Measurements from ENCODE around the gene DNAJB8. TPM values are rescaled to one million over a fixed set of nuclear protein-coding genes. Genes with fewer than 3 reads are reported as not detected.

Gene DNAJB8
- polyA plus RNA-seq, 1 experiment: not detected

GRCh38 chr3:128491941-128492670, 25.4 kb upstream of the DNAJB8 start:
- TF ChIP-seq CTCF (IDR thresholded peaks at IDR 0.05; ENCODE audit: insufficient read depth, low read depth, low read length): no peak
- no peak for DNase-seq (ENCODE audit: low read depth)
- Histone ChIP-seq H3K36me3 (ENCODE audit: control insufficient read depth, insufficient read depth, low read length) (no peaks in the 10 kb centered on the region; the same call in none of the 2 replicates), H3K4me3 (ENCODE audit: low read depth, low read length) (peak overlapping the region; percentile 91), H3K27me3 (ENCODE audit: control insufficient read depth, insufficient read depth, low read length) (no peaks in the 10 kb centered on the region; the same call in 1 of the 2 replicates)
- ChIA-PET POLR2A (interaction anchor here (1.1 kb wide), 1 partner anchor 9 kb away, joined by 3 read pairs; no protein-coding TSS in a partner anchor), CTCF (interaction anchor here (1.1 to 1.3 kb wide), 2 partner anchors 10 to 66 kb away, joined by 3 read pairs; no protein-coding TSS in a partner anchor)

- TF ChIP-seq CTCF (IDR thresholded peaks at IDR 0.05; ENCODE audit: insufficient read depth, low read depth, low read length): no peak
- Histone ChIP-seq H3K27me3 (ENCODE audit: control insufficient read depth, insufficient read depth, low read length) (no peaks in the 10 kb centered on the region; the same call in 1 of the 2 replicates), H3K36me3 (ENCODE audit: control insufficient read depth, insufficient read depth, low read length) (no peaks in the 10 kb centered on the region; the same call in none of the 2 replicates), H3K4me3 (ENCODE audit: low read depth, low read length) (peak overlapping the region; percentile 91)
- DNase-seq (ENCODE audit: low read depth): no peak
- ChIA-PET CTCF (interaction anchor here (1.3 kb wide), 1 partner anchor 9 kb away, joined by 3 read pairs; no protein-coding TSS in a partner anchor), POLR2A (no interaction called here)
These were observed 24.9 kb upstream of the DNAJB8 start for GRCh38 chr3:128491691-128491940.

GRCh38 chr3:128490915-128491690, 24.4 kb upstream of the DNAJB8 start:
- no peak for DNase-seq (ENCODE audit: low read depth)
- CTCF ChIA-PET: interaction anchor here (1.0 to 2.0 kb wide), 3 partner anchors 9 to 117 kb away, joined by 3 to 10 read pairs (median 3); no protein-coding TSS in a partner anchor
- no peak for TF ChIP-seq CTCF (IDR thresholded peaks at IDR 0.05; ENCODE audit: insufficient read depth, low read depth, low read length)
- POLR2A ChIA-PET: no interaction called here
- peaks cover 2% of the 10 kb centered on the region for H3K36me3 ChIP-seq (ENCODE audit: control insufficient read depth, insufficient read depth, low read length)
- H3K27me3 ChIP-seq (ENCODE audit: control insufficient read depth, insufficient read depth, low read length): no peaks in the 10 kb centered on the region; the same call in 1 of the 2 replicates
- peak overlapping the region; percentile 91 for H3K4me3 ChIP-seq (ENCODE audit: low read depth, low read length)

GRCh38 chr3:128490650-128490914, 23.9 kb upstream of the DNAJB8 start:
- no peak for TF ChIP-seq CTCF (IDR thresholded peaks at IDR 0.05; ENCODE audit: insufficient read depth, low read depth, low read length)
- peak overlapping the region; percentile 91 for H3K4me3 ChIP-seq (ENCODE audit: low read depth, low read length)
- DNase-seq (ENCODE audit: low read depth): no peak
- POLR2A ChIA-PET: no interaction called here
- CTCF ChIA-PET: interaction anchor here (0.7 to 2.0 kb wide), 4 partner anchors 29 to 395 kb away, joined by 3 to 10 read pairs (median 4); no protein-coding TSS in a partner anchor
- peaks cover 8% of the 10 kb centered on the region for H3K36me3 ChIP-seq (ENCODE audit: control insufficient read depth, insufficient read depth, low read length)
- H3K27me3 ChIP-seq (ENCODE audit: control insufficient read depth, insufficient read depth, low read length): no peaks in the 10 kb centered on the region; the same call in 1 of the 2 replicates
